Non-pigmented ciliary epithelial cell (primary cell): ENCODE results near the gene ISOC2.
"Not testable (repeated sequence)": the region's sequence is repeated elsewhere in the genome, so short reads cannot be mapped to it uniquely, and the experiment has no call there.

Source experiments
- DNase-seq: peaks from one replicate; pipeline ENCODE4 v3.0.0-alpha.2; 2010; ENCODE audit warnings: low read depth

The ISOC2 gene

DNA sequence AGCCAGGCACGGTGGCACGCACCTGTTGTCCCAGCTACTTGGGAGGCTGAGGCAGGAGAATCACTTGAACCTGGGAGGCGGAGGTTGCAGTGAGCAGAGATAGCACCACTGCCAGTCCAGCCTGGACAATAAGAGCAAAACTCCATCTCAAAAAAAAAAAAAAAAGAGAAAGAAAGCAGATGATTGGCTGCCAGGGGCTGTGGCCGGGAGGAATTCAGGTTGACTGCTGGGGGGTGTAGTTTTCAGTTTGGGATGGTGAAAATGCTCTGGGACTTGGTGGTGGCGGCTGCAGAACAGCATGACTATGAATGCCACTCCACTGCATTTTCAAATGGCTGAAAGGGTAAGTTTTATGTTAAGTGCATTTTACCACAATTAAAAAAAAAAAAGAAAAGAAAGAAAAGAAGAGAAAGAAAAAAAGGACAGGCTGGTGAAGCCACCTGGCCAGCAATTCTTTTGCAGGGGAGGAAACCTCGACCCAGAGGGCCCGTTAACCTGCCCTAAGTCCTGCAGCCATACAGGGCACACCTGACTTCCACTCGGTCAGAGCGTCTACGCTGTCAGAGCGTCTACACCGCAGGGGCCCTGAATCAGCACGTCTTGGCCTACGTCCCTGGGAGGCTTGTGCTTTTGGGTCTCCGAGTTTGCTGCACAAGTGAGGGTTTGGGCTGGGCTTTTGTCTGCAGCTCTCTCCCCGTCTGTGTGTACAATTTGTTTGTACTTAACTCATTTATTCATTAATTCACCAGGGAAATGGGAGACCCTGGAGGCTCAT, 3.6 kb downstream of the ISOC2 start:
- DNase-seq = no peak

- no peak for DNase-seq
Measured at GRCh38 chr19:55456347-55456746, 5.1 kb downstream of the ISOC2 start.

DNA sequence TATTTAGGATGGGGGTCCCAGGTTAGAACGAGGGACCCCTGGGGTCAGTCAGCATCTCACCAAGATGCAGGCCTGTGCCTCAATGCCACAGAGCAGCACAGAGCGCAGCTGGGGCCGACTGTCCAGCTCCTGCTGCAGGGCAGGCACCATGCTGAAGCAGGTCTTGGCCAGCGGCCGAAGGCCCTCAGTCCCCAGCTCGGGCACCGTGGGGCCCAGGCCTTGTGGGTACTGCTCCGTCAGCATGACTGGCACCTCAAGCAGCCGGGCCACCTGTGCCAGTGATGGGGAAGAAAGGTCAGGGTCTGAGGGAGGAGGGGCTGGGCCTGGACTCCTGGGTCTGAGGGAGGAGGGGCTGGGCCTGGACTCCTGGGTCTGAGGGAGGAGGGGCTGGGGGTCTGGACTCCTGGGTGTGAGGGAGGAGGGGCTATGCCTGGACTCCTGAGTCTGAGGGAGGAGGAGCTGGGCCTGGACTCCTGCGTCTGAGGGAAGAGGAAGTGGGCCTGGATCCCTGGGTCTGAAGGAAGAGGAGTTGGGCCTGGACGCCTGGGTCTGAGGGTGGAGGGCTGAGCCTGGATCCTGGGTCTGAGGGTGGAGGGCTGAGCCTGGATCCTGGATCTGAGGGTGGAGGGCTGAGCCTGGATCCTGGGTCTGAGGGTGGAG, 5.7 kb downstream of the ISOC2 start:
- no peak for DNase-seq

GRCh38 chr19:55454787-55455243, 6.6 kb downstream of the ISOC2 start:
- DNase-seq = no peak

- no peak for DNase-seq
Measured at GRCh38 chr19:55453511-55454260, 7.8 kb downstream of the ISOC2 start.

GRCh38 chr19:55452749-55453346, 8.6 kb downstream of the ISOC2 start:
- no peak for DNase-seq

DNA sequence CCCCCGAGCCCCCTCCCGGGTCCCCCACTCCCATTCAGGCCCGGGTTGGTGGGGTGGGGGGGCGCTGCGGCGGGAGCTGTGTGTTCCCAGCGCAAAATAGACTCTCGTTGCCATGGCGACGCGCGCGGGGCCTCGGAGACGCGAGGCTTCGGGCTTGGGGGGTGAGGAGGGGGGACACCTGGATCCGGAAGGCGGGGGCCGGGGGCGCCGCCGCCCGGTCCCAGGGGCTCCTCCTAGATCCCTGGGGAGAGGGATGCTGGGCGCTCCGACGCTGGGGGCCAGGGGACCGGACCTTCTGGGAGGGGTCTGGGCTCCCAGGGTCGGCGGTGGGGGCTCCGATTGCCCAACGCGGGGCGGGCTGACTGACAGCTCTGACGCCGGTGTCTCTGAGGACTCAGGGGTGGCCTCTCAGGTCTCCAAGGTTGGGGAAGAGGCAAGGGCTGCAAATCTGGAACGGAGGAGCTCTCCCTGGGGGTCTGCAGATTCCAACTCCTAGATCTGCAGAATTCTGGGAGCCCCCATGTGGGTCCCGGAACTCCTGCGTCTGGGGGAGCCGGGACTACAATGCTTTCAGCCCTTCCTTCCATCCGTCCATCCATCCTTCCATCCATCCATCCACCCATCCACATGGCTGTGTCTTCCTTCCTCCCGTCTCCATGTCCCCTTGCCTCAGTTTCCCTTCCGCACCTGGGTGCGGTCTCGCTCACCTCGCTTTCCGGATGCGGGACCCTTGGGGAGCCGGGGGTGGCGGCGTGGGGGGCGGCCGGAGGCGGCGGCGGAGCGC, 9.3 kb downstream of the ISOC2 start:
- DNase-seq = no peak

DNA sequence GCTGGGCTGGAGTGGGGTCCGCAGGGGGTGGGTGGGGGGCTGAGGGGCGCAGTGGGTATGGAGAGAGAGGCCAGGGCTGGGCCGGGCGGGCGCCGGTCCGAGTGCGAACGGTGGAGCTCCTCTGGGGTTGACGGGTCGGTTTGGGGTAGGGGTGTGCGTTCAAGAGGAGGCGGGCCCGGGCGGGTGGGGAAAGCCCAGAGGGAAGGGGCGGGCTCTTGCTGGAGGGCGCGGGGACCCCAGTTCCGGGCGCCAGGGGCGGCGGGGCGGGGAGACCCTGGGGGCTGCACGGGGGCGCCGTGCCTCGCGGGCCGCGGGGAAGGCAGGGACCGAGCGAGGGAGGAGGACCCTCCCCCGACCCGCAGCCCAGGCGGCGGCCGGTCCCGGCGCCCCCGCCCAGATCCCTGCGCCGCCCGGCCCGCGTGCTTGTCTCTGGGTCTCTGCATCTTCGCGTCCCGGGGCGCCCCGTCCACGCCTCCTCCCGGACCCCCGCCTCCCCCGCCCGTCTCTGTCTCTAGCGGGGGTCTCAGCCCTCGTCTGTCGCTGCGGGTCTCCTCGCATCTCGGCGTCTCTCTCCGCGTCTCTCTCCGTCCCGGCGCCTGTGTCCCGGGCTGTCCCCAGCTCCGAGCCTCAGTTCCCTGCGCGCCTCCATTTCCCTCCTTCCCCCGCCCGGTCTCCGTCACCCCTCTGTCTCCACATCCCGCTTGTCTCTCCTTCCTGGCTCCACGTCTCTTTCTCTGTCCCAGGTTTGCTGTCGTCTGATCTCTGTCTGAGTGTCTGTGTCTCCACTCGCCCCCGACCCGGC, 10.1 kb downstream of the ISOC2 start:
- no peak for DNase-seq

DNA sequence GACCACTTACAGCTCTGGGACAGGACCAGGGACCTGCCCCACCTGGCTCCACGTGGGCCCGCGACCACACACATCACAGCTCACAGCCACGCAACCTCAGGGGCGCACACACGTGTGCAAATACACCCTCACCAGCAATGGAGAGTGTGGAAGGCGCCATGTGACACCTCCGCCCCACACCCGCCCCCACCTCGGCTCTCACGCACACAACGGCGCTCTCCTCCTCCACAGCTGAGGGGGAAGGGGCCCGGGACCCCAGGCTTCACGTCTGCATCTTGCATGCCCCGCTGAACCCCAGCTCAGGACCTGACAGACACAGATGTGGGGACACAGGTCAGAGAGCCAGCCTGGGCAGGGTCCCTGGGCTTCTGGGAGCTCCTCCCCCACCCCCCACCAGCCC, 12.0 kb downstream of the ISOC2 start:
- DNase-seq = no peak

DNA sequence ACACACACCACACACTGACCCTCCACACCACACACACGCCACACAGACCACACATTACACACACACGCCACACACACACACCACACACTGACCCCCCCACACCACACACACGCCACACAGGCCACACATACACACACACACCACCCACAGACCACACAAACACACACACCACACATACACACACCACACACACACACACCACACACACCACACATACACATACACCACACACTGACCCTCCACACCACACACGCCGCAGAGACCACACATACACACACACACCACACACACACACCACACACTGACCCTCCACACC, 13.3 kb downstream of the ISOC2 start:
- DNase-seq = not testable (repeated sequence)

DNA sequence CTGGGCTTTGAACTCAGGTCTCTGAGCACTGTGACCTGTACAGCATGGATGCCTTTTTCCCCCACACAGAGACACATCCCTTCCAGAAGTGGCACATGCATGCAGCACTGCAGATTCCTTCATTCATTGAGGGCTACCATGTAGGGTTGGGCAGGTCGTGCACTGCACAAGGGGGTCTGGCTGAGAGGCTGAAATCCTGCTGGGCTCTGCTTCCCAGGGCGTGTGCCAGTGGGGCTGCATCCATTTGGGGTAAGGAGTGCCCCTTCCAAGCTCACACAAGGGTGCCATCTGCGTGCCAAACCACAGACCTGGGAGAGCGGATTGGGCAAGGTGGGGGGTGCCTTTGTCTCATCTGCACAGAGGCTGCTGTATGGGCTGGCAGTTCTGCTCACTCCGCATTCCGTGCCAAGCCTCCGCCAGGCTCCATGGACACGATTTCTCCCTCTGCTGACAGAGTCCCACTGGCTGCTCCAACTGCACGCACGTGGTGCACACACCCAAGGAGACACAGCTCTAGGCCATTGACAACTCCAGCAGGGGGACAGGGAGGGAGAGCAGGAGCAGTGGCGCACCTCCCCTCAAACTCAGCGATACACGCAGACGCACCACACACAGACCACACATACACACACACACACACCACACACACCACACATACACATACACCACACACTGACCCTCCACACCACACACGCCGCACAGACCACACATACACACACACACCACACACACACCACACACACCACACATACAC, 13.8 kb downstream of the ISOC2 start:
- no peak for DNase-seq

DNA sequence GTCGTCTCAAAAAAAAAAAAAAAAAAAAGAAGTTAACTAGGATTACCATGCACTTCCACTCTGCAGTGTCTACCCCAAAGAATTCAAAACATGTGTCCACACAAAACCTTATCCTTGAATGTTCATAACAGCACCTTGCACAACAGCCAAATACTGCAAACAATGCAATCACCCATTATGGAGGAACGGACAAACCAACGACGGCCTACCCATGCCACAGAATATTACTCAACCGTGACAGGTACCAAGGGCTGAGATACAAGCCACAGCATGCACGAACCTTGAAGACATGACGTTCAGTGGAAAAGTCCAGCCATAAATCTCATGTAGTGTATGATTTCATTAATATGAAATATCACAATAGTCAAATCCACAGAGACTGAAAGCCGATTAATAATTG, 15.4 kb downstream of the ISOC2 start:
- no peak for DNase-seq

DNA sequence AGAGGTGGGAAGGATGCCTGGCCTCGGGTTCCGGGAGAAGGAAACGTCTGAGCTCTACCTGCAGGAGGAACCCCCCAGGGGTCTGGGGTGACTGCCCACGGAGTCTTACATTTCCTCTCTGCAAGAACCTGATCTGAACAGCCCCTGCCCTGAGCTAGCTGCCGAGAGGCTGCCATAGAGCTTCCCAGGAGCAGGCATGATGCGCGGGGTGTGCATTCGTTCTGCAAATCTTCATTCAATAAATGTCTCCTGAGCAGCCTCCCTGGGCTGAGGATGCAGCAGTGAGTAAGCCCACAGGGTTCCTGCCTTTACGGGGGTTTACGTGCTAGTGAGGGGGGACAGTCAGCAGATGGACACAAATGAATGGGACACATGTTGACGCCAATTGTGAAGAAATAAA, 16.8 kb downstream of the ISOC2 start:
- DNase-seq = no peak

DNA sequence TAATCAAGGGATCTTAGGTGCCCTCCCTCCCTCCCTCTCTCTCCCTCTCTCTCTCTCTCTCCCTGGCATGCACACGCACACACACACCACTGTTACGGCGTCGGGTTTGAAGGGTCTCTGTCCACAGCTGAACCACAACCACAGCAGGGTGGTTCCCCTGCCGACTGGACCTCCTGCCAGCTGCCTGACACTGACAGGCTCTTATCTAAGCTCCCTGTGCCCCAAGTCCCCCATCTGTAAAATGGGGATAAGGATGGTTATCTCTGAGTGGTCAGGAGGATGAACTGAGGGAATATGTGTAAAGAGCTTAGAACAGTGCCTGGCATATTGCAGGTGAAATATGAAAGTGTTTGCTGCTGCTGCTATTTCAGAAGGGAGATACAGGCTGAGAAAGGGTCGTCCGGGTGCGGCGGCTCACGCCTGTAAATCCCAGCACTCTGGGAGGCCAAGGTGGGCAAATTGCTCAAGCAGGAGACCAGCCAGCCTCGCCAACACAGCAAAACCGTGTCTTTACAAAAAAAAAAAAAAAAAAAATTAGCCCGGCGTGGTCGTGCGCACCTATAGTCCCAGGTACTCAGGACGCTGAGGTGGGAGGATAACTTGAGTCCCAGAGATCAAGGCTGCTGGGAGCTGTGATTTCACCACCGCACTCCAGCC, 17.5 kb downstream of the ISOC2 start:
- no peak for DNase-seq

GRCh38 chr19:55443045-55443823, 18.2 kb downstream of the ISOC2 start, which contains the start of gene SHISA7:
TSS of gene SHISA7 (minus strand) at chr19:55443300. CDS start at chr19:55442863, 437 bp downstream.
- no peak for DNase-seq

GRCh38 chr19:55442372-55442961, 19.0 kb downstream of the ISOC2 start:
- no peak for DNase-seq

DNA sequence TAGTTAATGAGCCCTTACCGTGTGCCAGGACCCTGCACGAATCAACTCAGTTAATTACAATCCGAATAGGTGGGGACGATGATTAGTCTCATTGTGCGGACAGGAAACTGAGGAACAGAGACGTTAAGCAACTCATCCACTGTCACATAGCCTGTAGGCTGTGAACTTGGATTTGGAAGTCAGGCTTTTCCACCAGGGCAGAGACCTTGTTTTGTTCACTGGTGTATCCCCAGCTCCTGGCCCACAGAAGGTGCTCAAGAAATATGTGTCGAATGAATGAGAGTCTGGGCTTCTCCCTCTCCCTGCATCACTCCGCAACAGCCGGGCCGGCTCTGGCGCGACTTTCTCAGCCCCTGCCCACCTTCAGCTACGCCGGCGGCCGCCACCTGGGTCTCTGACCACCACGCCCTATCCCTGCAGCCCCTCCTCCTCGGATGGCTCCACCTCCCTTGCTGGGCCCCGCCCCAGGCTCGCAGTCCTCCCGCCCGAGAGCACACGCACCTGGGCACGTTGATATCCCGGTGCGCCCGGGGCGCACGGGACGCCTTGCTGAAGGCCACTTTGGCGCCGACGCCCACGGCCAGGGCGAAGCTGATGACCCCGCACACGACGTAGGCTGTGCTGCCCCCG, 19.6 kb downstream of the ISOC2 start:
- no peak for DNase-seq

- no peak for DNase-seq
Measured at GRCh38 chr19:55441319-55441691, 20.1 kb downstream of the ISOC2 start.
